Iris pigment epithelial cell (primary cell): Measurements from ENCODE around the gene AMPD1.

ENCODE experiments used
- DNase-seq: peaks from one replicate; pipeline ENCODE4 v3.0.0-alpha.2; 2011; ENCODE audit warnings: low read depth

Gene AMPD1

GRCh38 chr1:114638910-114639309, 56.4 kb downstream of the AMPD1 start:
- no peak for DNase-seq

- DNase-seq, result no peak
Measured at GRCh38 chr1:114632427-114632826, 62.9 kb downstream of the AMPD1 start.

GRCh38 chr1:114627107-114627506, 68.2 kb downstream of the AMPD1 start:
- DNase-seq, result no peak

GRCh38 chr1:114623364-114623763, 72.0 kb downstream of the AMPD1 start:
- DNase-seq, result no peak
